HG02885 (cell line): Measurements from ENCODE around the gene TUBA8.
"Not testable (repeated sequence)": the region's sequence is repeated elsewhere in the genome, so short reads cannot be mapped to it uniquely, and the experiment has no call there.

Experiments
- ATAC-seq: cut with Tn5 transposase; IDR thresholded peaks from one replicate; pipeline ENCODE4 v1.9.1; 2021; ENCODE audit warnings: mild to moderate bottlenecking; ENCODE audit not compliant: unreplicated experiment, poor library complexity

TUBA8 gene

DNA sequence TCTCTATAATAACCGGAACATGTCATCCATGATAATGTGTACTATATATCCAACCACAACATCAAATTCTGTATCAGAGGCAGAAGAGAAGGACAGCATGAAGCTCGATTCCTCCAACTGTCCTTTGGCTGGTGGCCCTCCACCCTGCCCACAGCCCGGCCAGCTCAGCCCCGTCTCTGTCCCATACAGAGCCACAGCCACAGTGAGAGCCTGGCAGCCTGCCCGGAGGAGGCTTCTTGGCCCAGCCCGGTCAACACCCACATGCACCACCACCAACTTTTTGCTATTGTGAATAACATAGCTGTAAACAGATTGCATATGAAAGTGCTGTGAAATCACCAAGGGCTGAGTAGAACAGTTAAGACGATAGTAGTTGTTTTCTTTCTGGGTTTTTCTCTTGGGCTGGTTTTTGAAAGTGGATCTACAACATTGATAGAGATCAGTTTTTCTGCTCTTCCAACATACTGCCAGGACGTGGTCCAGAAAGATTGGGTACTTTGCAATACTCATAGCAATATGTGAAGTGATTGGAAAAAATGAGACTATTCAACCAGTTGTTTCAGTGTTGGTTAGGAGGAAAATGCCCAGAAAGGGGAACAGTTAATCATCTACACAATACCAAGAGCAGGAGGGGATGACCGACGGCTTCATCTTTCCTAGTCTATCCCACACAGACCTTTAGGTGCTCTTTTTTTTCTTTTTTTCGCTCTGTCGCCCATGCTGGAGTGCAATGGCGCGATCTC, 6.9 kb upstream of the TUBA8 start:
- no peak for ATAC-seq

GRCh38 chr22:18104566-18104965, 6.0 kb upstream of the TUBA8 start:
- no peak for ATAC-seq

DNA sequence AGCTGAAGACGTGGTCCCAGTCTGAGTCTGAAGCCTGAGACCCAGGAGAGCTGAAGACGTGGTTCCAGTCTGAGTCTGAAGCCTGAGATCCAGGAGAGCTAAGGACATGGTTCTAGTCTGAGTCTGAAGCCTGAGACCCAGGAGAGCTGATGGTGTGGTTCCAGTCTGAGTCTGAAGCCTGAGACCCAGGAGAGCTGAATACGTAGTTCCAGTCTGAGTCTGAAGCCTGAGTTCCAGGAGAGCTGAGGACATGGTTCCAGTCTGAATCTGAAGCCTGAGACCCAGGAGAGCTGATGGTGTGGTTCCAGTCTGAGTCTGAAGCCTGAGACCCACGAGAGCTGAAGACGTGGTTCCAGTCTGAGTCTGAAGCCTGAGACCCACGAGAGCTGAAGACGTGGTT, 4.6 kb upstream of the TUBA8 start:
- ATAC-seq: not testable (repeated sequence)

DNA sequence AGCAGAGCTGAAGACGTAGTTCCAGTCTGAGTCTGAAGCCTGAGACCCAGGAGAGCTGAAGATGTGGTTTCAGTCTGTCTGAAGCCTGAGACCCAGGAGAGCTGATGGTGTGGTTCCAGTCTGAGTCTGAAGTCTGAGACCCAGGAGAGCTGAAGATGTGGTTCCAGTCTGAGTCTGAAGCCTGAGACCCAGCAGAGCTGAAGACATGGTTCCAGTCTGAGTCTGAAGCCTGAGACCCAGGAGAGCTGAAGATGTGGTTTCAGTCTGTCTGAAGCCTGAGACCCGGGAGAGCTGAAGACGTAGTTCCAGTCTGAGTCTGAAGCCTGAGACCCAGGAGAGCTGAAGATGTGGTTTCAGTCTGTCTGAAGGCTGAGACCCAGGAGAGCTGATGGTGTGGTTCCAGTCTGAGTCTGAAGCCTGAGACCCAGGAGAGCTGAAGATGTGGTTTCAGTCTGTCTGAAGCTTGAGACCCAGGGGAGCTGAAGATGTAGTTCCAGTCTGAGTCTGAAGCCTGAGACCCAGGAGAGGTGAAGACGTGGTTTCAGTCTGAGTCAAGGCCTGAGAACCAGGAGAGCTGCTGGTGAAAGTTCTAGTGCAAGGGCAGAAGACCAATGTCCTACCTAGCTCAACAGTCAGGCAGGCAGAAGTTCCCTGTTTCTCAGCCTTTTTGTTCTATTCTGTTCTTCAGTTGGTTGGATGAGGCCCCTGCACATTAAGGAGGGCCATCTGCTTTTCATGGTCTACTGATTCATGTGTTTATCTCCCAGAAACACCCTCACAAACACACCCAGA, 3.9 kb upstream of the TUBA8 start:
- not testable (repeated sequence) for ATAC-seq

GRCh38 chr22:18108187-18108586, 2.4 kb upstream of the TUBA8 start:
- no peak for ATAC-seq

DNA sequence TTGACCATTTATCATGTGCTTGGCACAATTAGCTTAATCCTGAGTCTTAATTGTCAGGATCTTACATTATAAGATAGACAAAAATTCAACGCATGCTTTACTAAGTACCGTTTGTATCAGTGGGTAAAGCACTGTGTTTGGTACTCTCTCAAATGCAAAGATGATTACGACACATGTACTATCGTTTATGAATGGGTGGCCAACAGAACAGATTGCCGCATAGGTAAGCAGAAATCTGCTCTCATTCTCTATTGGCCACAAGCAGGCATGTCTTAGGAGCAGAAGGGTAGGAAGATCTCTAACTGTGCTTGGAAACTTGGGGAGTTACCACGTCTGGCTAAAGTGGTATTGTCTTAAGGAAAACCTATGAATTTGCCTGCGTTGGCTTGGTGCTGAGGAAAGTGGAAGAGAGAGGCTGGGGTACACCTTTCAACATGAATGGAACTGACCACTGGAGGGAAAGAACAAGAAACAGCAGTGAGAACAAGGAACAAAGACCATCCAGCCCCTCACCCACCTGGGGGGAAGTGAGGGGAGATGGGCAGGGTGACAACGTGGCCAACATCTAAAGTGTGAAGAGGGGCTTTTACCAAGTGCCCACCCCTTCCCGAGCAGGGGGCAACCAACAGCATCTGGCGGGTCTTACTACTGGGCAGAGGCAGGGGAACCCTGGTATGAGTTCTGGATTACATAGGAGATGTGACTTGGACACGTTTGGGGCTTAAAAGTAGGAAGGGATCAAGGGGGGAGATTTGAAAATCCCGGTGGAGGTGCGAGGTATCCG, 1.0 kb upstream of the TUBA8 start:
- ATAC-seq: no peak

DNA sequence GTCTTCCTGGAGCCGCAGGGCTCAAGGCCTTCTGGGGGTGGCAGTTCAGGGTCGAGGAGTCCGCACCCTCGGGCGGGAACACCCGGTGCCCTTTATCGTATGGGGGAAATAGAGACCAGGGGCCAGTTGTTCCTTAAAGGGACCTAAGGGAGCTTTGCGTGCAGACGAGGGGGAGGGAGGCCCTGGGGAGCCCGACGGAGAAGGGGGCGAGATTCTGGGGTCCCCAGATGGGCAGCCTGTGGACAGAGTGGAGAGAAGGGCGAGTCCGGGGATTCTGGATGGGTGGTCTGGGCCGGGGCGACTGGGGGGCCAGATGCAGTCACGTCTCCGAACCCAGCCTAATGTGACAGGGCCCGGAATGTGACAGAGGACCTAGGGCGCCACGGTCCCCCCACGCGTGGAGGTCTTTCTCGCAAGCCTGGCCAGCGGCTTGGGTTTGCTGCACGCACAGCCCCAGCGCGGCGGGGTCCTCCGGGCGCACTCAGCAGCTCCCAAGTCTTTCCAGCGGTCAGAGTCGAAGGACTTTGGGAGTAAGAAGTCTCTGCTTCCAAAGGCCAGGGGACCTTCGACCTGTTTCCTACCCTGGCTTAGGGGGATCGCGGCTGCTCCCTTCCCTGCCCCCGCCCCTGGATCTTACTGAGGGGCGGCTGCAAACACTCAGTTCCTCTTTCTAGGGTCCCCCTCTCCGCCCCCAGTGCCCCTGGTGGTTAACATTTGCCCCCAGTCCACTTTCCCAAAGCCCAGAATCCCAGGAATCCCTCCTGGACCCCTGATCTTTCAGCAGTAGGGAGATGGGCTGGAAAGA, 547 bp downstream of the TUBA8 start:
- ATAC-seq: no peak

- ATAC-seq: no peak
These were observed 1.2 kb downstream of the TUBA8 start for GRCh38 chr22:18111759-18112330.

- no peak for ATAC-seq
These were observed 1.8 kb downstream of the TUBA8 start for GRCh38 chr22:18112440-18112839.

- no peak for ATAC-seq
These were observed 3.2 kb downstream of the TUBA8 start for GRCh38 chr22:18113680-18114394.

- no peak for ATAC-seq
These were observed 3.9 kb downstream of the TUBA8 start for GRCh38 chr22:18114495-18114894.

- ATAC-seq: no peak
These were observed 4.5 kb downstream of the TUBA8 start for GRCh38 chr22:18114976-18115652.

- no peak for ATAC-seq
These were observed 5.3 kb downstream of the TUBA8 start for GRCh38 chr22:18115906-18116371.

- ATAC-seq: no peak
These were observed 6.0 kb downstream of the TUBA8 start for GRCh38 chr22:18116634-18117033.

- ATAC-seq: no peak
These were observed 7.8 kb downstream of the TUBA8 start for GRCh38 chr22:18118345-18118915.

- no peak for ATAC-seq
These were observed 9.0 kb downstream of the TUBA8 start for GRCh38 chr22:18119409-18120110.

GRCh38 chr22:18120857-18121256, 10.2 kb downstream of the TUBA8 start:
- no peak for ATAC-seq

DNA sequence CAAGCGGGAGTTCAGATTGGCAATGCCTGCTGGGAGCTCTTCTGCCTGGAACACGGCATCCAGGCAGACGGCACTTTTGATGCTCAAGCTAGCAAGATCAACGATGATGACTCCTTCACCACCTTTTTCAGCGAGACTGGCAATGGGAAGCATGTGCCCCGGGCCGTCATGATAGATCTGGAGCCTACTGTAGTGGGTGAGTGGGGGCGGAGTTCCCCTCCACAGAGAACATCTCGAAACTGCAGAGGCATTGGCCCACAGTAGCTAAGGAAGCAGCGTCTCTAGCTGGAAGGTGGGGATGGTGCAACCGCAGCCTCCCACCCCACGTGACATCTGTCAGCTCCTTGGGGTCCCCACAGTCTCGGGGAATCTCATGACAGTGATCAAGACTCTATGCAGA, 10.9 kb downstream of the TUBA8 start:
- ATAC-seq: no peak
